ENCODE data around the gene PNMA8B.

The PNMA8B gene

GRCh38 chr19:46486358-46486757, 9.3 kb downstream of the PNMA8B start:
- DNase-seq: no peak

- DNase-seq: no peak
These were observed 11.0 kb downstream of the PNMA8B start for GRCh38 chr19:46484656-46485055.

GRCh38 chr19:46482631-46483030, 13.0 kb downstream of the PNMA8B start:
- DNase-seq: no peak

- peak; percentile 66 for DNase-seq
These were observed 13.7 kb downstream of the PNMA8B start for GRCh38 chr19:46481947-46482346.

- DNase-seq: no peak
These were observed 14.3 kb downstream of the PNMA8B start for GRCh38 chr19:46481223-46481848.

- DNase-seq: peak; percentile 89
These were observed 15.3 kb downstream of the PNMA8B start for GRCh38 chr19:46480415-46480814.

GRCh38 chr19:46478356-46478986, 17.2 kb downstream of the PNMA8B start:
- peak; percentile 57 for DNase-seq

GRCh38 chr19:46475986-46476385, 19.7 kb downstream of the PNMA8B start:
- no peak for DNase-seq

- no peak for DNase-seq
These were observed 21.5 kb downstream of the PNMA8B start for GRCh38 chr19:46474211-46474610.

GRCh38 chr19:46472592-46472991, 23.1 kb downstream of the PNMA8B start:
- DNase-seq: no peak

GRCh38 chr19:46471811-46472543, 23.7 kb downstream of the PNMA8B start:
- no peak for DNase-seq

- peak; percentile 92 for DNase-seq
These were observed 24.4 kb downstream of the PNMA8B start, which contains the start of gene PNMA8A for GRCh38 chr19:46471116-46471733. Gene PNMA8A (minus strand): TSS chr19:46471563. CDS start chr19:46471035, 528 bp downstream.

- no peak for DNase-seq
These were observed 25.3 kb downstream of the PNMA8B start for GRCh38 chr19:46470376-46470775.

GRCh38 chr19:46469541-46470185, 26.0 kb downstream of the PNMA8B start:
- DNase-seq: no peak

- DNase-seq: peak; percentile 72
These were observed 29.0 kb downstream of the PNMA8B start for GRCh38 chr19:46466536-46467196.

GRCh38 chr19:46463516-46463915, 32.2 kb downstream of the PNMA8B start:
- DNase-seq: no peak

- no peak for DNase-seq
These were observed 34.1 kb downstream of the PNMA8B start for GRCh38 chr19:46461537-46461936.

GRCh38 chr19:46460981-46461380, 34.7 kb downstream of the PNMA8B start:
- no peak for DNase-seq

GRCh38 chr19:46460055-46460454, 35.6 kb downstream of the PNMA8B start:
- no peak for DNase-seq

- DNase-seq: no peak
These were observed 38.7 kb downstream of the PNMA8B start for GRCh38 chr19:46456930-46457329.

- no peak for DNase-seq
These were observed 41.4 kb downstream of the PNMA8B start for GRCh38 chr19:46454244-46454643.

GRCh38 chr19:46453661-46454060, 42.0 kb downstream of the PNMA8B start:
- DNase-seq: no peak
